ENCODE data around the gene SNN. TPM values are rescaled to one million over a fixed set of nuclear protein-coding genes. Genes with fewer than 3 reads are reported as not detected.
A peak's percentile ranks its signal among the peaks of the same experiment; 100 is the strongest.

SNN gene
- total and polyA plus RNA-seq, 5 donors from 2014 or later = 14.5 to 31.2 (median 24.9) TPM

- peaks cover 72% of the 10 kb centered on the region for H3K4me1 ChIP-seq (ENCODE audit: control insufficient read depth, insufficient read depth, low read length, poor library complexity, severe bottlenecking)
These were observed 1.3 kb downstream of the SNN start for GRCh38 chr16:11669380-11670146.

DNA sequence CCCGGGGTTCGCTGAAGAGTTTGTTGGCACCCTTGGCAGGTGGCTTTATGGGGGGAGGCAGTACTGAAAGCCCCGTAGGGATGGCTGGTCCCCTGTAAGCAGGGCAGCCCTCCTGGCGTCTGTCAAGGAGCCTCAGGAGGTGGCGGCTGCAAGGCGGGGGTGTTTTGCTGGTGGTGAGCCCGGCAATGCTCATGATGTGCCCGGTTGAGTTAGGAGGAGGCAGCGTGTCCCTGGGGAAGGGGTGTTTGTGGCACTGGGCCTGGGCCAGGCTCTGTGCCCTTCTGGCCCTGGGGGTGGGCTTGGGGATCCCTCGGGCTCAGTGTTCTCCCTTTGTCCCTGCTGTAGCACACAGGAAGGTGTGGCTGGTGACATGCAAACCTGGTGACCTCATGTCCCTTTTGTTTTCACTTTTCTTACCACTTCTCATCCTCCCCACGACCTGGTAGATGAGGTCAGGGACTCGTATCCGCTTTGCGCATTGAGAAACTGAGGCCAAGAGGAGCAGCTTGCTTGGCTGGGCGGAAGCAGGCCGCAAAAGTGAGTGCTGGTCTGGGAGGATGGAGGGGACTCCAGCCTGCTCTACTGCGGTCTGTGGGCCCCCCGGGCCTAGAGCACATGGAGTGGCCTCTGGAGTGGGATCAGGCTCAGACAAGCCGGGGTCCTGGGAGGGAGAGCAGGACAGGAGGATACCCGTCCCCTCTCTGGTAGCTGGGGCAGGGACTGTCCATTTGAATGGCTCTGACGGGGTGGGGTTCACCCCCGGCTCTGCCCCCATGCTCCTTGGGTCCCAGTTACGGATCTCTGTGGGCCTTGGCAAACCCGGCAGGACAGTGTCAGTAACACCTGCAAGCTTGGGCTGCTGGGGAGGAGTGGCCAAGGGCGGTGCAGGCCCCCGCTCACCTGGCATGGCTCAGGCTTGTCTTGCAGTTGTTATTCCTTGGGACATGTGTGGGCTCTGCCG lies 2.2 kb downstream of the SNN start:
- Histone ChIP-seq H3K27ac (ENCODE audit: insufficient read depth, low read length, poor library complexity, severe bottlenecking) (peak overlapping the region; percentile 70), H3K27me3 (ENCODE audit: control insufficient read depth, insufficient read depth, low read length) (no peaks in the 10 kb centered on the region), H3K4me3 (ENCODE audit: low read depth, low read length) (peak overlapping the region; percentile 77), H3K4me1 (ENCODE audit: control insufficient read depth, insufficient read depth, low read length, poor library complexity, severe bottlenecking) (peaks cover 68% of the 10 kb centered on the region), H3K36me3 (ENCODE audit: control insufficient read depth, insufficient read depth, low read length) (no peaks in the 10 kb centered on the region), H3K9me3 (ENCODE audit: control insufficient read depth in 2 of 2, low read length in 2 of 2) (no peaks in the 10 kb centered on the region)
- Mint-ChIP-seq H3K27ac (peak overlapping the region; percentile 96 to 97 (median 96)), H3K4me1 (peaks cover 0 to 82% (median 47%) of the 10 kb centered on the region in 4 donors), H3K9me3 (no peaks in the 10 kb centered on the region), H3K27me3 (no peaks in the 10 kb centered on the region), H3K4me3 (peak overlapping the region; percentile 84 to 92 (median 90)), H3K36me3 (peaks cover 3% of the 10 kb centered on the region)
- ATAC-seq (ENCODE audit: low read depth in 2 of 2) (peak; percentile 22 to 28), DNase-seq (peak in 2 of 3 donors; percentile 56 to 80)

More at GRCh38 chr16:11669380-11670146, 1.3 kb downstream of the SNN start:
- Histone ChIP-seq H3K4me3 (ENCODE audit: low read depth, low read length) (peak overlapping the region; percentile 77), H3K27ac (ENCODE audit: insufficient read depth, low read length, poor library complexity, severe bottlenecking) (peak overlapping the region; percentile 70), H3K27me3 (ENCODE audit: control insufficient read depth, insufficient read depth, low read length) (no peaks in the 10 kb centered on the region), H3K36me3 (ENCODE audit: control insufficient read depth, insufficient read depth, low read length) (no peaks in the 10 kb centered on the region), H3K9me3 (ENCODE audit: control insufficient read depth in 2 of 2, low read length in 2 of 2) (no peaks in the 10 kb centered on the region)
- peak overlapping the region; percentile 84 to 92 (median 90) for H3K4me3 Mint-ChIP-seq
- H3K4me1 Mint-ChIP-seq = peaks cover 6 to 82% (median 47%) of the 10 kb centered on the region in 4 donors
- DNase-seq (peak in 1 of 3 donors; percentile 30), ATAC-seq (ENCODE audit: low read depth in 2 of 2) (no peak)
- peaks cover 4% of the 10 kb centered on the region for H3K27me3 Mint-ChIP-seq
- peak overlapping the region; percentile 96 to 97 (median 96) for H3K27ac Mint-ChIP-seq
- no peaks in the 10 kb centered on the region for H3K9me3 Mint-ChIP-seq
- H3K36me3 Mint-ChIP-seq = no peaks in the 10 kb centered on the region

DNA sequence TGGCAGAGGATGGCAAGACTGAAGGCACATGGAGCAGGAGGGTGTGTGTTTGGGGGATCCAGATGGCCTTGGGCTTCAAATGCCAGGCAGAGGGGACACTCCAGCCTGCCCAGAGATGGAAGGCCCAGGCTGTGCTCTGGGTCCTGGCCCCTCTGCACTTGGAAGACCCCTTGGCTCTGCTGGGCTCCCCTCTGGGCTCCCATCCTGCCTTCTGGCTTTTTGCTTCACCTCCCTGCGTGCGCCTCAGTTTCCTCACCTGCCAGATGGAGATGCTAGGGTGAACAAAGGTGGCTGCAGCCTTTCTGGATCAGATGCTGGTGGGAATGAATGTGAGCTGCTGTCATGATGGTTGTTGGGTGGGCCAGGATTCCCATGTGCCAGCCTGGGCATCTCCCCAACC lies 3.0 kb downstream of the SNN start:
- peak overlapping the region; percentile 68 to 92 (median 90) for H3K4me3 Mint-ChIP-seq
- Histone ChIP-seq H3K27me3 (ENCODE audit: control insufficient read depth, insufficient read depth, low read length) (no peaks in the 10 kb centered on the region), H3K4me1 (ENCODE audit: control insufficient read depth, insufficient read depth, low read length, poor library complexity, severe bottlenecking) (peaks cover 66% of the 10 kb centered on the region), H3K27ac (ENCODE audit: insufficient read depth, low read length, poor library complexity, severe bottlenecking) (peak overlapping the region; percentile 49), H3K36me3 (ENCODE audit: control insufficient read depth, insufficient read depth, low read length) (peaks cover 4% of the 10 kb centered on the region), H3K9me3 (ENCODE audit: control insufficient read depth in 2 of 2, low read length in 2 of 2) (no peaks in the 10 kb centered on the region), H3K4me3 (ENCODE audit: low read depth, low read length) (no peak overlapping the region)
- H3K9me3 Mint-ChIP-seq = no peaks in the 10 kb centered on the region
- peaks cover 0 to 81% (median 45%) of the 10 kb centered on the region in 4 donors for H3K4me1 Mint-ChIP-seq
- H3K27me3 Mint-ChIP-seq = no peaks in the 10 kb centered on the region
- H3K36me3 Mint-ChIP-seq = peaks cover 3% of the 10 kb centered on the region
- no peak for DNase-seq
- peak overlapping the region; percentile 89 to 97 (median 96) for H3K27ac Mint-ChIP-seq
- ATAC-seq (ENCODE audit: low read depth in 2 of 2) = no peak

GRCh38 chr16:11671676-11672075 lies 3.4 kb downstream of the SNN start:
- no peak for DNase-seq
- Mint-ChIP-seq H3K27ac (peak overlapping the region; percentile 92 to 99 (median 96)), H3K4me1 (peaks cover 0 to 80% (median 45%) of the 10 kb centered on the region in 4 donors), H3K27me3 (no peaks in the 10 kb centered on the region), H3K9me3 (no peaks in the 10 kb centered on the region), H3K4me3 (peak overlapping the region; percentile 21 to 92 (median 82)), H3K36me3 (peaks cover 6% of the 10 kb centered on the region)
- peaks cover 8% of the 10 kb centered on the region for H3K36me3 ChIP-seq (ENCODE audit: control insufficient read depth, insufficient read depth, low read length)
- no peak for ATAC-seq (ENCODE audit: low read depth in 2 of 2)
- H3K27me3 ChIP-seq (ENCODE audit: control insufficient read depth, insufficient read depth, low read length) = no peaks in the 10 kb centered on the region
- H3K4me3 ChIP-seq (ENCODE audit: low read depth, low read length) = no peak overlapping the region
- H3K27ac ChIP-seq (ENCODE audit: insufficient read depth, low read length, poor library complexity, severe bottlenecking) = peak overlapping the region; percentile 49
- H3K9me3 ChIP-seq (ENCODE audit: control insufficient read depth in 2 of 2, low read length in 2 of 2) = no peaks in the 10 kb centered on the region
- H3K4me1 ChIP-seq (ENCODE audit: control insufficient read depth, insufficient read depth, low read length, poor library complexity, severe bottlenecking) = peaks cover 64% of the 10 kb centered on the region

- peaks cover 63% of the 10 kb centered on the region for H3K4me1 ChIP-seq (ENCODE audit: control insufficient read depth, insufficient read depth, low read length, poor library complexity, severe bottlenecking)
- DNase-seq = peak in 2 of 3 donors; percentile 46 to 88
- peak overlapping the region; percentile 49 for H3K27ac ChIP-seq (ENCODE audit: insufficient read depth, low read length, poor library complexity, severe bottlenecking)
- no peaks in the 10 kb centered on the region for H3K9me3 ChIP-seq (ENCODE audit: control insufficient read depth in 2 of 2, low read length in 2 of 2)
- H3K4me3 ChIP-seq (ENCODE audit: low read depth, low read length) = no peak overlapping the region
- no peaks in the 10 kb centered on the region for H3K27me3 ChIP-seq (ENCODE audit: control insufficient read depth, insufficient read depth, low read length)
- ATAC-seq (ENCODE audit: low read depth in 2 of 2) = peak; percentile 13 to 15
- H3K4me3 Mint-ChIP-seq = peak overlapping the region; percentile 27 to 90 (median 76)
- H3K4me1 Mint-ChIP-seq = peaks cover 0 to 82% (median 44%) of the 10 kb centered on the region in 4 donors
- no peaks in the 10 kb centered on the region for H3K27me3 Mint-ChIP-seq
- peaks cover 10% of the 10 kb centered on the region for H3K36me3 Mint-ChIP-seq
- H3K9me3 Mint-ChIP-seq = no peaks in the 10 kb centered on the region
- H3K27ac Mint-ChIP-seq = peak overlapping the region; percentile 82 to 99 (median 92)
- H3K36me3 ChIP-seq (ENCODE audit: control insufficient read depth, insufficient read depth, low read length) = peaks cover 15% of the 10 kb centered on the region
These were observed 4.2 kb downstream of the SNN start for GRCh38 chr16:11672206-11673090.

GRCh38 chr16:11673091-11674000 lies 5.1 kb downstream of the SNN start:
- Histone ChIP-seq H3K27ac (ENCODE audit: insufficient read depth, low read length, poor library complexity, severe bottlenecking) (peak overlapping the region; percentile 49), H3K4me1 (ENCODE audit: control insufficient read depth, insufficient read depth, low read length, poor library complexity, severe bottlenecking) (peaks cover 66% of the 10 kb centered on the region), H3K27me3 (ENCODE audit: control insufficient read depth, insufficient read depth, low read length) (no peaks in the 10 kb centered on the region), H3K36me3 (ENCODE audit: control insufficient read depth, insufficient read depth, low read length) (peaks cover 24% of the 10 kb centered on the region), H3K9me3 (ENCODE audit: control insufficient read depth in 2 of 2, low read length in 2 of 2) (no peaks in the 10 kb centered on the region), H3K4me3 (ENCODE audit: low read depth, low read length) (no peak overlapping the region)
- Mint-ChIP-seq H3K36me3 (peaks cover 17% of the 10 kb centered on the region), H3K9me3 (no peaks in the 10 kb centered on the region), H3K27me3 (no peaks in the 10 kb centered on the region), H3K4me3 (peak overlapping the region in 3 of 4 donors; percentile 74 to 90 (median 77)), H3K4me1 (peaks cover 0 to 87% (median 45%) of the 10 kb centered on the region in 4 donors), H3K27ac (peak overlapping the region; percentile 82 to 92 (median 83))
- no peak for ATAC-seq (ENCODE audit: low read depth in 2 of 2)
- DNase-seq = no peak
